Heart left ventricle (tissue), 16 donors: Measurements from ENCODE around the gene PCLO. TPM values are rescaled to one million over a fixed set of nuclear protein-coding genes. Genes with fewer than 3 reads are reported as not detected.
"Not testable (repeated sequence)": the region's sequence is repeated elsewhere in the genome, so short reads cannot be mapped to it uniquely, and the experiment has no call there.

ENCODE experiments used
- ATAC-seq, 4 donors: fragments of 200-7000 bp; cut with Tn5 transposase; one replicate each; pipeline ENCODE4 v1.9.1; 2020 to 2022; ENCODE audit warnings: moderate library complexity in 4 of 4, mild to moderate bottlenecking in 3 of 4, moderate number of reproducible peaks in 1 of 4
- DNase-seq, 5 donors: peaks; one replicate each; pipeline ENCODE4 v3.0.0-alpha.2; 2020
- H3K27ac ChIP-seq, 12 donors: fragments of 200-600 bp; sonication (generic) in 4 of 12; one replicate each; pipeline versions ENCODE4 v1.5.0 to v1.8.0; 2016 to 2022; ENCODE audit warnings: mild to moderate bottlenecking in 2 of 12
- H3K27me3 ChIP-seq, 9 donors: fragments of 200-600 bp; sonication (generic) in 2 of 9; one replicate each; pipeline versions ENCODE4 v1.5.1 to v1.8.0; 2016 to 2022; ENCODE audit warnings: mild to moderate bottlenecking in 3 of 9
- H3K36me3 ChIP-seq, 9 donors: fragments of 200-600 bp; sonication (generic) in 2 of 9; one replicate each; pipeline versions ENCODE4 v1.5.0 to v1.8.0; 2018 to 2022; ENCODE audit warnings: mild to moderate bottlenecking in 2 of 9
- H3K4me1 ChIP-seq, 12 donors: fragments of 200-600 bp; sonication (generic) in 4 of 12; one replicate each; pipeline versions ENCODE4 v1.5.0 to v1.8.0; 2016 to 2022; ENCODE audit warnings: mild to moderate bottlenecking in 3 of 12
- H3K4me3 ChIP-seq, 12 donors: fragments of 200-600 bp; sonication (generic) in 4 of 12; one replicate each; pipeline versions ENCODE4 v1.5.0 to v1.8.0; 2017 to 2022; ENCODE audit warnings: mild to moderate bottlenecking in 9 of 12, moderate library complexity in 4 of 12
- H3K9me3 ChIP-seq, 12 donors: fragments of 200-600 bp; sonication (generic) in 4 of 12; one replicate each; pipeline versions ENCODE4 v1.5.0 to v1.8.0; 2016 to 2022; ENCODE audit warnings: mild to moderate bottlenecking in 1 of 12
- CTCF ChIP-seq, 12 donors: fragments of 200-600 bp; sonication (generic) in 4 of 12; IDR thresholded peaks; one replicate each; pipeline versions ENCODE4 v1.5.0 to v1.8.0; 2018 to 2022; ENCODE audit warnings: antibody characterized with exemption in 12 of 12, mild to moderate bottlenecking in 5 of 12
- POLR2A ChIP-seq, 2 donors: fragments of 450-650 bp; IDR thresholded peaks; one replicate each; pipeline ENCODE4 v1.6.1; 2017; ENCODE audit warnings: antibody characterized with exemption in 2 of 2, mild to moderate bottlenecking in 2 of 2, moderate library complexity in 2 of 2
- WGBS, 4 donors: extraction: QIAGEN DNeasy Blood & Tissue Kit in 2 of 4; methylation state at CpG; one replicate each; pipeline versions ENCODE4 v1.1.5 to v1.1.7; 2013 to 2018; 5-methylcytosine and 5-hydroxymethylcytosine counted together
- intact Hi-C, 10 donors: fragments of 100-400 bp; cut with DNase I; formaldehyde crosslinking; loops; one replicate each; pipeline versions ENCODE4 v1.11.1 to v1.14.2; 2022
- polyA plus RNA-seq, 2 donors: library from polyadenylated mRNA; stranded (reverse); fragments of 200-250 nt; gene quantifications; one replicate each; pipeline ENCODE4 v1.2.3, GENCODE V29; 2013
- total RNA-seq, 9 donors: library from RNA; depleted of rRNA in 2 of 9; stranded (reverse); fragments of >200 nt in 2 of 9; fragmentation: NEBNext Ultra II Directional in 3 of 9; extraction: Animal tissue kit (Norgen Biotek cat#: 25700) in 3 of 9; gene quantifications; one replicate each; pipeline versions ENCODE4 v1.1.0 to v1.2.4, GENCODE V29; 2016 to 2023
- donor health status: ischemic (EF 13 %, LVEDD 7.1; RV severe dilation, severe dysfunction).
- donor health status: healthy with polysubstance abuse.
- donor health status: DM: no; HTN: yes; CAD: no.
- donor health status: DM: no; HTN: no; CAD: no.
- donor health status: ischemic (EF 25% LVEDD 6.9; RV normal size, moderate dysfunction).
- donor health status: ischemic (EF 25% LVEDD 5.7; RV mildly dilated, moderate dysfunction).
- donor health status: healthy.
- donor health status: DM: yes; HTN: yes; CAD: no.
- donor health status: ischemic (EF 35%, LVEDD 5.7; RV mildly dilated, moderate dysfunction).
- donor health status: nonischemic (EF 11% LVEDD 7.7; RV severe dilation, severe dysfunction).
- donor health status: DM: yes; HTN: yes; CAD: no.
- donor health status: PGD.
- donor health status: ischemic (EF 29% LVEDD 5.4; RV normal size, mild dysfunction).
- donor health status: nonischemic (EF 23%, LVEDD 6.1; RV moderate dilation, normal function).

Gene PCLO
- total and polyA plus RNA-seq, 11 donors = 0.21 to 9.3 (median 2.9) TPM

GRCh38 chr7:82906502-82906901 is 256.2 kb downstream of the PCLO start:
- TF ChIP-seq CTCF (IDR thresholded peaks at IDR 0.05) (no peak), POLR2A (IDR thresholded peaks at IDR 0.05) (no peak)
- Histone ChIP-seq H3K27me3 (no peaks in the 10 kb centered on the region), H3K36me3 (no peaks in the 10 kb centered on the region), H3K27ac (no peak overlapping the region), H3K4me1 (no peaks in the 10 kb centered on the region), H3K4me3 (no peak overlapping the region), H3K9me3 (no peaks in the 10 kb centered on the region)
- DNase-seq (no peak), ATAC-seq (no peak)
- 86 to 94% (median 94%) methylated on average over 1 of the region's 1 CpG for WGBS, 4 donors
- intact Hi-C loops = no loop called here

- Histone ChIP-seq H3K4me1 (no peaks in the 10 kb centered on the region), H3K4me3 (no peak overlapping the region), H3K9me3 (no peaks in the 10 kb centered on the region), H3K27ac (no peak overlapping the region), H3K27me3 (no peaks in the 10 kb centered on the region), H3K36me3 (no peaks in the 10 kb centered on the region)
- 68 to 79% (median 72%) methylated on average over 3 of the region's 3 CpGs for WGBS, 4 donors
- DNase-seq = no peak
- ATAC-seq = no peak
- intact Hi-C loops = no loop called here
- TF ChIP-seq POLR2A (IDR thresholded peaks at IDR 0.05) (no peak), CTCF (IDR thresholded peaks at IDR 0.05) (no peak)
Measured at GRCh38 chr7:82904871-82905270, 257.8 kb downstream of the PCLO start.

- intact Hi-C loops, H3K27ac ChIP-seq, H3K36me3 ChIP-seq, H3K4me3 ChIP-seq, ATAC-seq, DNase-seq, H3K4me1 ChIP-seq, H3K9me3 ChIP-seq, H3K27me3 ChIP-seq: not testable (repeated sequence)
- 71 to 83% (median 80%) methylated on average over 2 of the region's 2 CpGs for WGBS, 4 donors
Measured at GRCh38 chr7:82901098-82901497, 261.6 kb downstream of the PCLO start.

- Histone ChIP-seq H3K4me1 (no peaks in the 10 kb centered on the region), H3K4me3 (no peak overlapping the region), H3K27ac (no peak overlapping the region), H3K36me3 (no peaks in the 10 kb centered on the region), H3K9me3 (no peaks in the 10 kb centered on the region), H3K27me3 (no peaks in the 10 kb centered on the region)
- no peak for TF ChIP-seq CTCF (IDR thresholded peaks at IDR 0.05)
- TF ChIP-seq POLR2A (IDR thresholded peaks at IDR 0.05) = no peak
- DNase-seq = no peak
- 72 to 83% (median 79%) methylated on average over 3 of the region's 3 CpGs for WGBS, 4 donors
- intact Hi-C loops = no loop called here
- ATAC-seq = no peak
Measured at GRCh38 chr7:82897500-82897899, 265.2 kb downstream of the PCLO start.

GRCh38 chr7:82894341-82894740 is 268.3 kb downstream of the PCLO start:
- ATAC-seq, DNase-seq, H3K27ac ChIP-seq, H3K4me1 ChIP-seq, H3K27me3 ChIP-seq, H3K36me3 ChIP-seq, H3K9me3 ChIP-seq, intact Hi-C loops, H3K4me3 ChIP-seq: not testable (repeated sequence)
- whole genome bisulfite sequencing, 4 donors = 60 to 69% (median 61%) methylated on average over 7 of the region's 7 CpGs
